Brain microvascular endothelial cell (primary cell): ENCODE results near the gene HOXB2.

Source experiments
- DNase-seq: peaks from one replicate; pipeline ENCODE4 v3.0.0-alpha.2; 2020
- H3K27ac ChIP-seq: fragments of 250-450 bp; sonication (Bioruptor Pico); 2 replicates; pipeline ENCODE4 v1.5.1; 2020; ENCODE audit warnings: mild to moderate bottlenecking, moderate library complexity
- H3K27me3 ChIP-seq: fragments of 250-450 bp; sonication (Bioruptor Pico); replicated peaks from 2 replicates; pipeline ENCODE4 v1.5.1; 2020; ENCODE audit warnings: mild to moderate bottlenecking
- H3K36me3 ChIP-seq: fragments of 250-450 bp; sonication (Bioruptor Pico); replicated peaks from 2 replicates; pipeline ENCODE4 v1.5.1; 2020; ENCODE audit warnings: mild to moderate bottlenecking
- H3K4me3 ChIP-seq: 2 replicates; pipeline ENCODE4 v1.5.1; 2011; ENCODE audit warnings: low read depth, mild to moderate bottlenecking, control low read depth, low read length, moderate library complexity
- in situ Hi-C: cut with HindIII; loops from 2 replicates; pipeline ENCODE4 v1.10.0; 2017; ENCODE audit warnings: low sequenced_read_pairs, low pct_ligation_motif_present
- TF ChIP-seq, protein P1 (sequence below): IDR thresholded peaks from 2 replicates; pipeline ENCODE4 v1.5.1; 2011; ENCODE audit warnings: low read depth, mild to moderate bottlenecking, moderate library complexity, low read length, control low read depth, inconsistent platforms; ENCODE audit errors: missing control alignments

HOXB2 gene

DNA sequence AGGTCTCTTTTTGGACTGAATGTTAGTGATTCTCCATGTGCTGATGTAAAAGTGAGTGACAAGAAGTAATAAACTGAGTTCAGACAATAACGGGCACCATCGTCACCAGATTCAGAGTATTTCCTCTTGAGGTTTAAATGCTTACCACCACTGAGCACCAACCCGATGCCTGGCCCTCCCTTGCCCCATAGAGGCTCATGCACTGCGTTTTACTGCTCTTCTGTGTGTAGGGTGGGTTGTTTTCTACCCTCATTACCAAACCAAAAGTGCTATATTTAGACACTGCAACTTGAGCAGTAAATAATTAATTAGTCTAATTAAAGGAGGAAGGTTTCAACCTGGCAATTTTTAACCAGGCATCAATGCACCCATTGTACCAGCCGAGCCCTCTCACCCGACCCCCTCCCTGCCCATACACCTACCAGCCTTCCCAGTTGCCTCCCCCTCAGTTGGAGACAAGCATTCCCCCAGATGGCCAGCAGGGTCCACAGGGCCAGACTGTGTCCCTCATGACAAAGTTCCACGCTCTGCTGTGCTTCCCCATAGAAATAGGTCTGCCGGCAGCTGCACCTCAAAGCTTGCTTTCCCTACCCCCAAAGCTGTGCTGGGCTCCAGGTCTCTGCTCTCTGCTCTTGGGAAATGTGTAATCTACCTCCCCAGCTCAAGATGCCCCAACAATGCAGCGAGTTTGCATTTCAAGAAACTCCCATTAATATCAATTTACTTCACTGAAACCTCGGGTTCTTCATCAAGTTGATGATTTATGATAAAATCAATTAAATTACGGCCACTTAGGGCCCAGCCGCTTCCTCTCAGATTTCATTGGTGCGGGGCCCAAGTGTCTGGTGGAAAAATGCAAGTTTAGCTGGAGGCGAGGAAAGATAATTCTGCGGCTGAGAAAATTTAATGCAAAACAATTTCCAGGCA lies 17.2 kb upstream of the HOXB2 start:
- no peaks in the 10 kb centered on the region for H3K36me3 ChIP-seq
- TF ChIP-seq, protein P1, sequence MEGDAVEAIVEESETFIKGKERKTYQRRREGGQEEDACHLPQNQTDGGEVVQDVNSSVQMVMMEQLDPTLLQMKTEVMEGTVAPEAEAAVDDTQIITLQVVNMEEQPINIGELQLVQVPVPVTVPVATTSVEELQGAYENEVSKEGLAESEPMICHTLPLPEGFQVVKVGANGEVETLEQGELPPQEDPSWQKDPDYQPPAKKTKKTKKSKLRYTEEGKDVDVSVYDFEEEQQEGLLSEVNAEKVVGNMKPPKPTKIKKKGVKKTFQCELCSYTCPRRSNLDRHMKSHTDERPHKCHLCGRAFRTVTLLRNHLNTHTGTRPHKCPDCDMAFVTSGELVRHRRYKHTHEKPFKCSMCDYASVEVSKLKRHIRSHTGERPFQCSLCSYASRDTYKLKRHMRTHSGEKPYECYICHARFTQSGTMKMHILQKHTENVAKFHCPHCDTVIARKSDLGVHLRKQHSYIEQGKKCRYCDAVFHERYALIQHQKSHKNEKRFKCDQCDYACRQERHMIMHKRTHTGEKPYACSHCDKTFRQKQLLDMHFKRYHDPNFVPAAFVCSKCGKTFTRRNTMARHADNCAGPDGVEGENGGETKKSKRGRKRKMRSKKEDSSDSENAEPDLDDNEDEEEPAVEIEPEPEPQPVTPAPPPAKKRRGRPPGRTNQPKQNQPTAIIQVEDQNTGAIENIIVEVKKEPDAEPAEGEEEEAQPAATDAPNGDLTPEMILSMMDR = peak; percentile 65
- H3K27ac ChIP-seq = no peak overlapping the region
- H3K27me3 ChIP-seq = peaks cover 95% of the 10 kb centered on the region
- peak overlapping the region; percentile 13 for H3K4me3 ChIP-seq
- no peak for DNase-seq
- in situ Hi-C loops = no loop called here

DNA sequence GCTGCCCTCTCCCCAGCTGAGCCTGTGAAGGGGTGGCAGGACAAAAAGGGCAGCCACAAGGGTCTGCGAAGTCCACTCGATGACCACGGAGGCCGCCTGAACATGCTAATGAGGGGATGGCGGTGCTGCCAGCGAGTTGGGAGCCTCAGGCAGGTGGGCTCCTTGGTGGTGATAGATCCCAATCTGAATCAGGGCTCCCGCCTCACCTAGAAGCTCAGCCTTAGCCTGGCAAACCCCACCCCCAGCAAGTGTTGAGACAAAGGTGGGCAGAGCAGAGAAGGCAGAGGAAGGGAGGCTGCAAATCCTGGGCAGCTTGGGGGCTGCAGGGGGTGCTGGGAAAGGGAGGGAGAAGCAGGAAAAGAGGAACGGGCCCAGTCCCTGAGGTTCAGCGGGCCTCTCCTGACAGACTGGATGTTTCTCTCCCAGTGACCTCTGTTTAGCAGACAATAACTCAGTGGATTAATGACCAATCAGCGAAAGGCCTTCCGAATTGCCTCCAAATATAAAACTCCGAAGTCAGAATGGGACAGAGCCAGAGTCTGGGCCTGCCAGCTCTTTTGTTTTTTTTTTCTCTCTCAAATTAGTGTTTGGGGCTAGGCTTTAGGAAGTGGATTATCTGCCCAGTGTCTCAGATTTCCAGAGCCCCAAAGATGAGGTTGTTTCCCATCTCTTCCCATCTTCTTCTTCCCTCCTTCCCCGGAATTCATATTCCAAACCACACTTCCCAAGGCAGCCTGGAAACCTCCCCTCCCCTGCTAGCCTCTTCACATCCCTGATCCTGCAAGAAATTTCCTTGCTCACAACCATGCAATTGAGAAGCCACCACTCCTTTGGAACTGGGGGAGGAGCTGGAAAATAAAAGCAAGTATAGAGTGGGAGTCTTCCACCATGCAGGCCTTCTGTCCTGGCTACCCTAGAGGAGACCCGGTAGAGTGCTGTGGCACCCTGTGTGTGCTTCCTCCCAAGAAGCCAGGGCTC lies 15.2 kb upstream of the HOXB2 start:
- Histone ChIP-seq H3K27me3 (peaks cover 90% of the 10 kb centered on the region), H3K4me3 (no peak overlapping the region), H3K36me3 (no peaks in the 10 kb centered on the region), H3K27ac (no peak overlapping the region)
- in situ Hi-C loops = no loop called here
- DNase-seq = no peak
- TF ChIP-seq, protein P1 = no peak

DNA sequence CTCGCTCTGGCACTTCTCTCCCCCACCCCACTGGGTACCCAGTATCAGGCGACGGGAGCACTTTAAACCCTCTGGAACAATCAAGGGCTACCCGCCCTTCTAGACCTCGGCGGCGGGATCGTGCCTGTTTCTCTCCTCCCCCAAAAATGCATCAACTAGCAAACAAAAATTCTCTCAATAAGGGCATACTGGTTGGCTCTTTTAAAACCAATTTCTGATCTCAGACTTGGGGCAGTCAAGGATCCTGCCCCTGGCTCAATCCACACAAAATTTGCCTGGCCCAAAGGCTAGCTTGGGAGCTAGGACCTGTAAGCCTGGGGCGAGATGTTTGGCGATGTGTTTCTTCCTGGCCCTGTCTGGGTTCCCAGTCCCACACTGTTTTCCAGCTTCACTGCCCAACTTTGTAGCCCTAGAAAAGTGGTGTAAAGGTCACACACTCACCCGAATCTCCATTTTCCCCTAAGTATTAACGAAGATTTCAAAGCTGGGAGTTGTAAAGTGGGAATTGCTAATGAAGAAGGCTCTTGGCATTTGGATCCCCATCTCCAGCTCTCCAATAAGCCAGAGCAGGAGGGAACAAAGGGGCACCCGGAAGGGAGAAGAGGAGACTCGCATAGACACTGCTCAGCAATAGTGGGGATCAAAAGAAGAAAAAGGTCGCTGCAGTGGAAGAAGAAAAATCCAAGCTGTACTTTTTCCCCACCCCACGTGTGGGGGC lies 14.4 kb upstream of the HOXB2 start:
- H3K4me3 ChIP-seq = no peak overlapping the region
- TF ChIP-seq, protein P1 = no peak
- in situ Hi-C loops = no loop called here
- DNase-seq = no peak
- no peaks in the 10 kb centered on the region for H3K36me3 ChIP-seq
- H3K27ac ChIP-seq = no peak overlapping the region
- H3K27me3 ChIP-seq = peaks cover 90% of the 10 kb centered on the region

DNA sequence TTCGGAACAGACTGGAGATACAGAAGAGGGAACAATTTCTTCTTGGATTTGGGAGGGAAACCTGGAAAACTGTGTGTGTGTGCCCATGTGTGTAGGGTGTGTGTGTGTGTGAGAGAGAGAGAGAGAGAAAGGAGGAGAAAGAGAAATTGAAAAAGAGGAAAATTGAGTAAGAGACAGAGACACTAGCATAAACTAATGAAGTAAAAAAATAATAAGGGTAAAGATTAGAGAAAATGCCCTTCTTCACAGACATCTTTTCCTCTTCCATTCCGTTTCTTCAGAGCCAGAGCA lies 13.9 kb upstream of the HOXB2 start:
- no peak overlapping the region for H3K4me3 ChIP-seq
- in situ Hi-C loops = no loop called here
- H3K27me3 ChIP-seq = peaks cover 91% of the 10 kb centered on the region
- DNase-seq = no peak
- no peak overlapping the region for H3K27ac ChIP-seq
- TF ChIP-seq, protein P1 = no peak
- no peaks in the 10 kb centered on the region for H3K36me3 ChIP-seq

DNA sequence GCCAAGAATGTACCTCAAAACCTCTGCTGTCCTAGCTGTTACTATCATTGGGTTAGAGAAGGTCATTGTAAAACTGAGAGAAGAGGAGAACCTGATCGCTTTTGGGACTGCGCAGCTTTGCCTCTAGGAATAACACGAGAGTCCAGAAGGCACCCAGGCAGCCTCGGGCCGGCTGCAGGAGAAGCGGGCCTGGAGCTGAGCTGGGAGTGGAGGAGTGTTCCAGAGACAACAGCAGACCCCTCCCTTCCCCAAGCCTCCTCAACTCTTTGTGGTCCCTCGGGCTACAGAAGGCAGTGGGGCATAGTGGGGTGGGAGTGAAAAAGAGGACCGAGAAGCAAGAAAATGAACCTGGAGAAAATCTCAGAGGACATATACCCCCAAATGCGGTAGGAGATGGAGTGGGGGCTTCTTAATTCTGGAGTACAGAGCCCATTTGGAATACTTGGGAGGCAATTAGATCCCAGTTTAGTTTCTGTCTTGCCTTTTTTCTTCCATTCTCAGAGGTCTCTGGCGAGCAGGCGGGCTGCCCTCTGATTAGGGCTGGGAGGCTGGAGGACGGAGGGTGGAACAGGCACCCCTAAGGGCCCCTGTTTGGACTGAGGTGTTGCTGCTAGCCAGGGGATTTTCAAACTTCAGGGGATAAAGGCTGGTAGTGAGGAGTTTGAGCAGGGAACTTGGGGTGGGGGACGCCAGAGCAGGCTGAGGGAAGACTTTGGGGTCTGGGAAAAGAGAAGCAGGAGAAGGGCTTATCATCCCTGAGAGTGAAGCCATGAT lies 13.3 kb upstream of the HOXB2 start:
- Histone ChIP-seq H3K36me3 (no peaks in the 10 kb centered on the region), H3K4me3 (no peak overlapping the region), H3K27ac (no peak overlapping the region), H3K27me3 (peaks cover 90% of the 10 kb centered on the region)
- DNase-seq = no peak
- in situ Hi-C loops = no loop called here
- TF ChIP-seq, protein P1 = no peak
